OCI-LY1 (cell line): ENCODE results near the gene FRMD4A.

Experiments
- H2AFZ ChIP-seq: fragments of 200-600 bp; sonication (generic), shearing (Covaris generic); 2 replicates; pipeline ENCODE4 v1.6.0; 2014; ENCODE audit warnings: antibody characterized with exemption, mild to moderate bottlenecking, low read length
- H3F3A ChIP-seq: fragments of 200-600 bp; sonication (generic), shearing (Covaris generic); 2 replicates; pipeline ENCODE4 v1.6.0; 2014; ENCODE audit warnings: mild to moderate bottlenecking, antibody characterized with exemption, low read length, moderate library complexity; ENCODE audit not compliant: insufficient read depth
- H3K27ac ChIP-seq: fragments of 200-600 bp; sonication (generic); 2 replicates; pipeline ENCODE4 v1.5.1; 2014; ENCODE audit warnings: low read length, mixed run types, mild to moderate bottlenecking, low read depth; ENCODE audit not compliant: poor library complexity, severe bottlenecking
- H3K27me3 ChIP-seq: fragments of 200-600 bp; sonication (generic); 2 replicates; pipeline ENCODE4 v1.6.0; 2014; ENCODE audit warnings: antibody characterized with exemption, mild to moderate bottlenecking, low read length, moderate library complexity; ENCODE audit not compliant: insufficient read depth
- H3K36me3 ChIP-seq: fragments of 200-600 bp; sonication (generic); 2 replicates; pipeline ENCODE4 v1.6.1; 2014; ENCODE audit warnings: mild to moderate bottlenecking, antibody characterized with exemption, low read length, moderate library complexity, mixed read lengths; ENCODE audit not compliant: insufficient read depth
- H3K4me1 ChIP-seq: fragments of 200-600 bp; sonication (generic); 2 replicates; pipeline ENCODE4 v1.5.1; 2014; ENCODE audit warnings: mild to moderate bottlenecking, low read length, moderate library complexity; ENCODE audit not compliant: insufficient read depth, severe bottlenecking
- H3K4me2 ChIP-seq: fragments of 200-600 bp; sonication (generic), shearing (Covaris generic); 2 replicates; pipeline ENCODE4 v1.6.1; 2014; ENCODE audit warnings: low read length
- H3K4me3 ChIP-seq: fragments of 200-600 bp; sonication (generic); 2 replicates; pipeline ENCODE4 v1.5.1; 2014; ENCODE audit warnings: low read length, low read depth, mild to moderate bottlenecking, mixed read lengths; ENCODE audit not compliant: poor library complexity, severe bottlenecking
- H3K79me2 ChIP-seq: fragments of 200-600 bp; shearing (Covaris generic); 2 replicates; pipeline ENCODE4 v1.6.1; 2016; ENCODE audit warnings: mixed run types, low read length, mixed read lengths; ENCODE audit not compliant: insufficient read depth
- H3K9ac ChIP-seq: fragments of 200-600 bp; sonication (generic), shearing (Covaris generic); 2 replicates; pipeline ENCODE4 v1.6.1; 2014; ENCODE audit warnings: mild to moderate bottlenecking, low read length, mixed read lengths
- H3K9me2 ChIP-seq: fragments of 200-600 bp; sonication (generic), shearing (Covaris generic); 2 replicates; pipeline ENCODE4 v1.6.1; 2014; ENCODE audit warnings: low read depth, mild to moderate bottlenecking, low read length, mixed read lengths
- H3K9me3 ChIP-seq: fragments of 200-600 bp; shearing (Covaris generic); 2 replicates; pipeline ENCODE4 v1.6.1; 2014; ENCODE audit warnings: low read length, mixed read lengths
- H4K20me1 ChIP-seq: fragments of 200-600 bp; sonication (generic), shearing (Covaris generic); 2 replicates; pipeline ENCODE4 v1.6.0; 2016; ENCODE audit warnings: mild to moderate bottlenecking, low read length; ENCODE audit not compliant: insufficient read depth
- EZH2 ChIP-seq: fragments of 200-600 bp; sonication (generic), shearing (Covaris generic); IDR thresholded peaks from 2 replicates; pipeline ENCODE4 v1.8.0; 2017; ENCODE audit warnings: borderline replicate concordance, mixed run types, mild to moderate bottlenecking, antibody characterized with exemption, low read length, moderate library complexity, mixed read lengths
- TF ChIP-seq, protein P1 (sequence below): fragments of 200-600 bp; sonication (generic), shearing (Covaris generic); IDR thresholded peaks from 2 replicates; pipeline ENCODE4 v1.5.1; 2017; ENCODE audit warnings: mild to moderate bottlenecking, antibody characterized with exemption, low read length, moderate library complexity, mixed read lengths

Gene FRMD4A

DNA sequence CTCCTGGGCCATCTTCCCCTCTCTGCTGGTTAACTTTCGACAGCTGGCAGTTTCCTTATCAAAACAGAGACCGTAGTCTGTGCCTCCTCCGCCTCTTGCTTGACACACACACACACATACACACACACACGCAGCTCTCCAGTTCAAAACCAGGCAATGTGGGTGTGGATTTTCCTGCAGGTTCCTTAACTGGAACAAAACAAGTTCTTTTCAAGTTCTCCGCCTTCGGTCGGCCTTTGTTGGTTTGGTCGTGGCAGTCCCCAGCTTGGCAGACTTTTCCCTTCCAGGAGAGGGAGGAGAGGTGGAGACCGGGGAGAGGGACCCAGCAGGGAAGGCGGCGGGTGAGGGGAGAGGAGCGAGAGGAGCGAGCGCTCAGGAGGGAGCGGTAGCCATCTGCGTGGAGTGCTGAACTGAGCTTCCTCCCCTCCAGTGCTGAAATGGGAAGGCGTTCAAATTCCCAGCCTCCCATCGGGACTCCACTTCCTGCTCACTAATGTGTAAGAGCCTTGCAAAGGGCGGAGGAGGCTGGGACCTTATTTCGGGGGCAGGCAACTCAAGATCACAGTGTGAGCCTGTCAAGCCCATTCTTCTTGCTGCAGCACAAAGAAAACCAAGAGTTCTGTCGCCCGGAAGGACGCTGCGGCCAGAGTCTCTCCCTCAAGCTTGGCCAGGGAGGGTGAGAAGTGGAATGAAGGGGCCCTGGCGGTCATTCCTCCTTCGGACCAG lies 623.4 kb downstream of the FRMD4A start:
- TF ChIP-seq EZH2 = no peak
- TF ChIP-seq, protein P1, sequence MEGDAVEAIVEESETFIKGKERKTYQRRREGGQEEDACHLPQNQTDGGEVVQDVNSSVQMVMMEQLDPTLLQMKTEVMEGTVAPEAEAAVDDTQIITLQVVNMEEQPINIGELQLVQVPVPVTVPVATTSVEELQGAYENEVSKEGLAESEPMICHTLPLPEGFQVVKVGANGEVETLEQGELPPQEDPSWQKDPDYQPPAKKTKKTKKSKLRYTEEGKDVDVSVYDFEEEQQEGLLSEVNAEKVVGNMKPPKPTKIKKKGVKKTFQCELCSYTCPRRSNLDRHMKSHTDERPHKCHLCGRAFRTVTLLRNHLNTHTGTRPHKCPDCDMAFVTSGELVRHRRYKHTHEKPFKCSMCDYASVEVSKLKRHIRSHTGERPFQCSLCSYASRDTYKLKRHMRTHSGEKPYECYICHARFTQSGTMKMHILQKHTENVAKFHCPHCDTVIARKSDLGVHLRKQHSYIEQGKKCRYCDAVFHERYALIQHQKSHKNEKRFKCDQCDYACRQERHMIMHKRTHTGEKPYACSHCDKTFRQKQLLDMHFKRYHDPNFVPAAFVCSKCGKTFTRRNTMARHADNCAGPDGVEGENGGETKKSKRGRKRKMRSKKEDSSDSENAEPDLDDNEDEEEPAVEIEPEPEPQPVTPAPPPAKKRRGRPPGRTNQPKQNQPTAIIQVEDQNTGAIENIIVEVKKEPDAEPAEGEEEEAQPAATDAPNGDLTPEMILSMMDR = no peak
- Histone ChIP-seq H2AFZ (no peak overlapping the region), H3K27ac (no peak overlapping the region), H3F3A (no peaks in the 10 kb centered on the region), H3K9me3 (no peaks in the 10 kb centered on the region), H3K9me2 (no peaks in the 10 kb centered on the region), H4K20me1 (no peaks in the 10 kb centered on the region), H3K79me2 (no peaks in the 10 kb centered on the region), H3K27me3 (0 out of 2 replicates have a peak, but pooled peaks cover 4% of the 10 kb centered on the region), H3K9ac (no peak overlapping the region), H3K36me3 (no peaks in the 10 kb centered on the region), H3K4me2 (no peak overlapping the region), H3K4me1 (no peaks in the 10 kb centered on the region), H3K4me3 (no peak overlapping the region)

DNA sequence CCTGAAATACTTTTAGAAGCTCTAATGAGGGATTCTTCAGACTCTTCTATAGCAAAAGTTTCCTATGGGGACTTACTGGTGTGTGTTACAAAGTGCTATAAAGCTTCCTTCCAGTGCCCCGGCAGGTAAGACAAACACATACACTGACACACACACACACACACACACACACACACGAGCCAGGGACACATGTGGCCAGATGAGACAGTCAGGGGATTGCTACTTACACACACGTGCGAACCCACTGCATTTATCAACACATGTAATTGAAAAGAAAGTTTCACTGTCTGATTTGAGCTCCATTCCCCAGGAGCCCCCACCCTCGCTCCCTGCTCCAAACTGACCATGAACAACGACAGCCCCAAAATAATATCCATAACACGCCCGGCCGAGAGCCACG lies 624.1 kb downstream of the FRMD4A start:
- no peaks in the 10 kb centered on the region for H3K4me1 ChIP-seq
- no peaks in the 10 kb centered on the region for H3K36me3 ChIP-seq
- no peaks in the 10 kb centered on the region for H3K9me3 ChIP-seq
- H3K4me2 ChIP-seq = no peak overlapping the region
- no peaks in the 10 kb centered on the region for H3F3A ChIP-seq
- no peak for TF ChIP-seq EZH2
- TF ChIP-seq, protein P1 = no peak
- no peak overlapping the region for H3K4me3 ChIP-seq
- no peak overlapping the region for H3K9ac ChIP-seq
- no peaks in the 10 kb centered on the region for H4K20me1 ChIP-seq
- no peak overlapping the region for H2AFZ ChIP-seq
- H3K27ac ChIP-seq = no peak overlapping the region
- no peaks in the 10 kb centered on the region for H3K79me2 ChIP-seq
- no peaks in the 10 kb centered on the region for H3K9me2 ChIP-seq
- H3K27me3 ChIP-seq = 0 out of 2 replicates have a peak, but pooled peaks cover 4% of the 10 kb centered on the region

DNA sequence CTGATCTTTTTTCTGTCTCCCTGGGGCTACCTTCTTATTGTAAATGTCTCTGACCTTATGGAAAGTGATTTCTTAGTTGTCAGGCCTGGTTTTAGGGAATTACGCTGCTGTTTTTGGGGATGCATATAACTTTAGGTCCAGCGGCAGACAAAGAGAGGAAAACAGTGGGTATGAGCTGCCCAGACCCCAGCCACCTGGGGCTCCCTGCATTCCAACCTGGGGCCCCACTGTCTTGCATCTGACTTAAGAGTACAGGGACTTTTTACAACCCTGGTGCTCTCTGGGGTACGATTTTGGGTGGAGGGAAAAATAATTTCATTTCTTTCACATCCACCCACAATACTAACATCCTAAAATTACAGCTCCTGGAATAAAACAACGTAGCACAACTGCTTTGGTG lies 624.5 kb downstream of the FRMD4A start:
- Histone ChIP-seq H3K4me3 (no peak overlapping the region), H3K36me3 (no peaks in the 10 kb centered on the region), H3K4me2 (no peak overlapping the region), H3K79me2 (no peaks in the 10 kb centered on the region), H3K27ac (no peak overlapping the region), H2AFZ (no peak overlapping the region), H3F3A (no peaks in the 10 kb centered on the region), H4K20me1 (no peaks in the 10 kb centered on the region), H3K9me3 (no peaks in the 10 kb centered on the region), H3K4me1 (no peaks in the 10 kb centered on the region), H3K27me3 (0 out of 2 replicates have a peak, but pooled peaks cover 4% of the 10 kb centered on the region), H3K9ac (no peak overlapping the region), H3K9me2 (no peaks in the 10 kb centered on the region)
- TF ChIP-seq, protein P1 = no peak
- no peak for TF ChIP-seq EZH2
